ENCODE results near the gene CYB5R3.

- TF ChIP-seq SMC3 (IDR thresholded peaks at IDR 0.05) (no peak), POLR2A (IDR thresholded peaks at IDR 0.05; ENCODE audit: low read length) (0 out of 2 replicates have a peak, but pooled peaks have one; percentile 31), HDAC2 (IDR thresholded peaks at IDR 0.05) (no peak), CEBPB (IDR thresholded peaks at IDR 0.05) (no peak), EP300 (IDR thresholded peaks at IDR 0.05) (no peak), MYC (IDR thresholded peaks at IDR 0.05; ENCODE audit: borderline replicate concordance, low read length) (no peak; the same call in 1 of the 2 replicates), SREBF2 (IDR thresholded peaks at IDR 0.05) (no peak), BHLHE40 (IDR thresholded peaks at IDR 0.05; ENCODE audit: low read depth, low read length) (no peak), MAX (IDR thresholded peaks at IDR 0.05) (no peak), MAZ (IDR thresholded peaks at IDR 0.05; ENCODE audit: borderline replicate concordance, low read depth, low read length) (no peak)
- TF ChIP-seq, protein P1, sequence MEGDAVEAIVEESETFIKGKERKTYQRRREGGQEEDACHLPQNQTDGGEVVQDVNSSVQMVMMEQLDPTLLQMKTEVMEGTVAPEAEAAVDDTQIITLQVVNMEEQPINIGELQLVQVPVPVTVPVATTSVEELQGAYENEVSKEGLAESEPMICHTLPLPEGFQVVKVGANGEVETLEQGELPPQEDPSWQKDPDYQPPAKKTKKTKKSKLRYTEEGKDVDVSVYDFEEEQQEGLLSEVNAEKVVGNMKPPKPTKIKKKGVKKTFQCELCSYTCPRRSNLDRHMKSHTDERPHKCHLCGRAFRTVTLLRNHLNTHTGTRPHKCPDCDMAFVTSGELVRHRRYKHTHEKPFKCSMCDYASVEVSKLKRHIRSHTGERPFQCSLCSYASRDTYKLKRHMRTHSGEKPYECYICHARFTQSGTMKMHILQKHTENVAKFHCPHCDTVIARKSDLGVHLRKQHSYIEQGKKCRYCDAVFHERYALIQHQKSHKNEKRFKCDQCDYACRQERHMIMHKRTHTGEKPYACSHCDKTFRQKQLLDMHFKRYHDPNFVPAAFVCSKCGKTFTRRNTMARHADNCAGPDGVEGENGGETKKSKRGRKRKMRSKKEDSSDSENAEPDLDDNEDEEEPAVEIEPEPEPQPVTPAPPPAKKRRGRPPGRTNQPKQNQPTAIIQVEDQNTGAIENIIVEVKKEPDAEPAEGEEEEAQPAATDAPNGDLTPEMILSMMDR (IDR thresholded peaks at IDR 0.05), result no peak
- TF ChIP-seq, protein P2, sequence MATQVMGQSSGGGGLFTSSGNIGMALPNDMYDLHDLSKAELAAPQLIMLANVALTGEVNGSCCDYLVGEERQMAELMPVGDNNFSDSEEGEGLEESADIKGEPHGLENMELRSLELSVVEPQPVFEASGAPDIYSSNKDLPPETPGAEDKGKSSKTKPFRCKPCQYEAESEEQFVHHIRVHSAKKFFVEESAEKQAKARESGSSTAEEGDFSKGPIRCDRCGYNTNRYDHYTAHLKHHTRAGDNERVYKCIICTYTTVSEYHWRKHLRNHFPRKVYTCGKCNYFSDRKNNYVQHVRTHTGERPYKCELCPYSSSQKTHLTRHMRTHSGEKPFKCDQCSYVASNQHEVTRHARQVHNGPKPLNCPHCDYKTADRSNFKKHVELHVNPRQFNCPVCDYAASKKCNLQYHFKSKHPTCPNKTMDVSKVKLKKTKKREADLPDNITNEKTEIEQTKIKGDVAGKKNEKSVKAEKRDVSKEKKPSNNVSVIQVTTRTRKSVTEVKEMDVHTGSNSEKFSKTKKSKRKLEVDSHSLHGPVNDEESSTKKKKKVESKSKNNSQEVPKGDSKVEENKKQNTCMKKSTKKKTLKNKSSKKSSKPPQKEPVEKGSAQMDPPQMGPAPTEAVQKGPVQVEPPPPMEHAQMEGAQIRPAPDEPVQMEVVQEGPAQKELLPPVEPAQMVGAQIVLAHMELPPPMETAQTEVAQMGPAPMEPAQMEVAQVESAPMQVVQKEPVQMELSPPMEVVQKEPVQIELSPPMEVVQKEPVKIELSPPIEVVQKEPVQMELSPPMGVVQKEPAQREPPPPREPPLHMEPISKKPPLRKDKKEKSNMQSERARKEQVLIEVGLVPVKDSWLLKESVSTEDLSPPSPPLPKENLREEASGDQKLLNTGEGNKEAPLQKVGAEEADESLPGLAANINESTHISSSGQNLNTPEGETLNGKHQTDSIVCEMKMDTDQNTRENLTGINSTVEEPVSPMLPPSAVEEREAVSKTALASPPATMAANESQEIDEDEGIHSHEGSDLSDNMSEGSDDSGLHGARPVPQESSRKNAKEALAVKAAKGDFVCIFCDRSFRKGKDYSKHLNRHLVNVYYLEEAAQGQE (IDR thresholded peaks at IDR 0.05), result peak; percentile 93
Measured at GRCh38 chr22:42614312-42615091, 34.7 kb downstream of the CYB5R3 start, which contains the start of gene POLDIP3.
